IMR-90 (cell line): ENCODE results near the gene POLD3. TPM values are rescaled to one million over a fixed set of nuclear protein-coding genes. Genes with fewer than 3 reads are reported as not detected.

Source experiments
- ATAC-seq: fragments of 200-7000 bp; cut with Tn5 transposase; 2 replicates; pipeline ENCODE4 v1.9.1; 2020; ENCODE audit warnings: low read depth, mild to moderate bottlenecking, moderate library complexity
- BruUV-seq: library from RNA; stranded (reverse); fragments of 400-500 nt; replicated peaks from 2 replicates; lab custom pipeline; 2021; lab: Mats Ljungman, UMichigan
- CTCF ChIA-PET: fragments of 300-600 bp; formaldehyde crosslinking; extraction: SDS; loops from one replicate; lab custom pipeline; 2021; ENCODE audit warnings: antibody characterized with exemption; lab: Yijun Ruan, JAX
- POLR2A ChIA-PET: fragments of 300-600 bp; sonication (Branson Sonifier 250); formaldehyde crosslinking; loops from one replicate; lab custom pipeline; 2022; ENCODE audit warnings: antibody characterized with exemption; ENCODE audit not compliant: unreplicated experiment; lab: Charles Lee
- DNase-seq: peaks from one replicate; pipeline ENCODE4 v3.0.0; 2013
- H2AFZ ChIP-seq: replicated peaks from 2 replicates; pipeline ENCODE3; 2013; ENCODE audit warnings: low read length, mild to moderate bottlenecking; ENCODE audit not compliant: poor library complexity
- H2AK5ac ChIP-seq: 2 replicates; pipeline ENCODE4 v1.6.1; 2013; ENCODE audit warnings: low read depth, low read length, inconsistent platforms
- H2AK9ac ChIP-seq: replicated peaks from 2 replicates; pipeline ENCODE3; 2013; ENCODE audit warnings: mild to moderate bottlenecking, low read depth, low read length, moderate library complexity; ENCODE audit not compliant: poor library complexity
- H2BK120ac ChIP-seq: 2 replicates; pipeline ENCODE4 v1.6.1; 2013; ENCODE audit warnings: low read depth, low read length, inconsistent platforms
- H2BK15ac ChIP-seq: 3 replicates; pipeline ENCODE4 v1.6.1; 2013; ENCODE audit warnings: low read depth, low read length, inconsistent platforms
- H2BK20ac ChIP-seq: 2 replicates; pipeline ENCODE4 v1.6.1; 2013; ENCODE audit warnings: low read depth, mild to moderate bottlenecking, inconsistent platforms, low read length, moderate library complexity
- H2BK5ac ChIP-seq: 2 replicates; pipeline ENCODE4 v1.6.1; 2013; ENCODE audit warnings: mild to moderate bottlenecking, low read depth, low read length, inconsistent platforms; ENCODE audit not compliant: poor library complexity, severe bottlenecking
- H3K14ac ChIP-seq: replicated peaks from 2 replicates; pipeline ENCODE4 v1.6.1; 2013; ENCODE audit warnings: low read depth, low read length, inconsistent platforms
- H3K18ac ChIP-seq: 2 replicates; pipeline ENCODE4 v1.6.1; 2013; ENCODE audit warnings: low read depth, low read length, control low read depth
- H3K23ac ChIP-seq: 2 replicates; pipeline ENCODE4 v1.6.1; 2013; ENCODE audit warnings: low read depth, low read length, inconsistent platforms
- H3K27ac ChIP-seq: 2 replicates; pipeline ENCODE4 v1.5.1; 2013; ENCODE audit warnings: mild to moderate bottlenecking, control low read depth, low read length; ENCODE audit not compliant: insufficient read depth
- H3K27me3 ChIP-seq: 2 replicates; pipeline ENCODE4 v1.6.1; 2013; ENCODE audit warnings: low read length; ENCODE audit not compliant: control insufficient read depth, insufficient read depth
- H3K36me3 ChIP-seq: 2 replicates; pipeline ENCODE4 v1.6.1; 2013; ENCODE audit warnings: low read length, mixed read lengths; ENCODE audit not compliant: control insufficient read depth, insufficient read depth
- H3K4ac ChIP-seq: 2 replicates; pipeline ENCODE4 v1.6.1; 2013; ENCODE audit warnings: low read depth, low read length, inconsistent platforms
- H3K4me1 ChIP-seq: 2 replicates; pipeline ENCODE4 v1.6.1; 2013; ENCODE audit warnings: low read length, mixed read lengths; ENCODE audit not compliant: control insufficient read depth, insufficient read depth
- H3K4me2 ChIP-seq: 2 replicates; pipeline ENCODE4 v1.6.1; 2013; ENCODE audit warnings: low read depth, mild to moderate bottlenecking, control low read depth, low read length, moderate library complexity
- H3K4me3 ChIP-seq: 2 replicates; pipeline ENCODE4 v1.5.1; 2013; ENCODE audit warnings: low read depth, mild to moderate bottlenecking, control low read depth, low read length, moderate library complexity; ENCODE audit not compliant: insufficient read depth
- H3K56ac ChIP-seq: 2 replicates; pipeline ENCODE4 v1.6.1; 2013; ENCODE audit warnings: low read length, inconsistent platforms; ENCODE audit not compliant: insufficient read depth; ENCODE audit errors: extremely low read depth
- H3K79me1 ChIP-seq, 2 experiments: 2 replicates each; pipeline ENCODE4 v1.6.1; 2013; ENCODE audit warnings: low read length in 2 of 2, inconsistent platforms in 1 of 2, low read depth in 1 of 2
- H3K9ac ChIP-seq: 2 replicates; pipeline ENCODE4 v1.6.1; 2013; ENCODE audit warnings: low read depth, low read length, control low read depth
- H3K9me1 ChIP-seq: 2 replicates; pipeline ENCODE4 v1.6.1; 2013; ENCODE audit warnings: low read length, inconsistent platforms; ENCODE audit not compliant: insufficient read depth
- H3K9me3 ChIP-seq: 2 replicates; pipeline ENCODE4 v1.6.1; 2013; ENCODE audit warnings: low read length; ENCODE audit not compliant: control insufficient read depth, insufficient read depth
- H4K20me1 ChIP-seq: 2 replicates; pipeline ENCODE4 v1.6.1; 2013; ENCODE audit warnings: low read length, inconsistent platforms; ENCODE audit not compliant: insufficient read depth
- H4K5ac ChIP-seq: 2 replicates; pipeline ENCODE4 v1.6.1; 2013; ENCODE audit warnings: mild to moderate bottlenecking, low read depth, low read length, control low read depth
- H4K8ac ChIP-seq, 2 experiments: 2 replicates each; pipeline ENCODE4 v1.6.1; 2013; ENCODE audit warnings: low read depth in 2 of 2, low read length in 2 of 2, control low read depth in 1 of 2, inconsistent platforms in 1 of 2
- H4K91ac ChIP-seq: 2 replicates; pipeline ENCODE4 v1.6.1; 2013; ENCODE audit warnings: low read depth, low read length, inconsistent platforms; ENCODE audit not compliant: insufficient read depth
- BHLHE40 ChIP-seq: fragments of 150-350 bp; IDR thresholded peaks from 2 replicates; pipeline ENCODE4 v1.6.1; 2016; ENCODE audit warnings: mild to moderate bottlenecking, low read depth, low read length
- CEBPB ChIP-seq: IDR thresholded peaks from 2 replicates; pipeline ENCODE4 v1.6.1; 2012; ENCODE audit warnings: low read depth, low read length, improper control_type of control experiment
- CHD1 ChIP-seq: IDR thresholded peaks from 2 replicates; pipeline ENCODE4 v1.6.1; 2012; ENCODE audit warnings: low read depth, low read length, improper control_type of control experiment
- FOS ChIP-seq: fragments of 150-350 bp; IDR thresholded peaks from 2 replicates; pipeline ENCODE4 v1.6.1; 2016; ENCODE audit warnings: low read depth, low read length
- MAFK ChIP-seq: IDR thresholded peaks from 2 replicates; pipeline ENCODE4 v1.6.1; 2012; ENCODE audit warnings: low read depth, low read length, improper control_type of control experiment
- MAZ ChIP-seq: IDR thresholded peaks from 2 replicates; pipeline ENCODE4 v1.6.1; 2012; ENCODE audit warnings: low read depth, mild to moderate bottlenecking, low read length, improper control_type of control experiment, moderate library complexity, borderline replicate concordance
- NFE2L2 ChIP-seq: fragments of 150-350 bp; IDR thresholded peaks from 2 replicates; pipeline ENCODE4 v1.6.1; 2016; ENCODE audit warnings: low read depth, mild to moderate bottlenecking, low read length
- RAD21 ChIP-seq: IDR thresholded peaks from 2 replicates; pipeline ENCODE4 v1.6.1; 2012; ENCODE audit warnings: low read length, improper control_type of control experiment
- RCOR1 ChIP-seq: IDR thresholded peaks from 2 replicates; pipeline ENCODE4 v1.6.1; 2012; ENCODE audit warnings: mild to moderate bottlenecking, low read length, improper control_type of control experiment; ENCODE audit not compliant: insufficient replicate concordance
- SMC3 ChIP-seq: fragments of 150-350 bp; IDR thresholded peaks from 2 replicates; pipeline ENCODE4 v1.6.1; 2016; ENCODE audit warnings: low read depth, mild to moderate bottlenecking, antibody characterized with exemption, low read length, moderate library complexity
- WGBS, 2 experiments: methylation state at CpG; one replicate each; pipeline versions ENCODE4 v1.1.5 to v1.1.7; 2013; ENCODE audit warnings: missing lambda C conversion rate in 2 of 2; ENCODE audit not compliant: insufficient read length in 1 of 2; ENCODE audit errors: extremely low coverage in 2 of 2; 5-methylcytosine and 5-hydroxymethylcytosine counted together
- dilution Hi-C: fragments of 300-500 bp; cut with HindIII; formaldehyde crosslinking; loops from one replicate; pipeline ENCODE4 v1.14.3; 2018; ENCODE audit warnings: low sequenced_read_pairs; ENCODE audit not compliant: unreplicated experiment
- in situ Hi-C: fragments of 300-500 bp; cut with MboI; formaldehyde crosslinking; loops from 3 replicates; pipeline ENCODE4 v1.14.3; 2019; ENCODE audit warnings: low sequenced_read_pairs, inconsistent platforms, mixed read lengths
- intact Hi-C: fragments of 100-400 bp; cut with micrococcal nuclease; formaldehyde crosslinking; loops from 2 replicates; pipeline ENCODE4 v1.10.0; 2022
- polyA plus RNA-seq, 3 experiments: library from polyadenylated mRNA; depleted of rRNA; stranded (reverse); fragments of >200 nt; gene quantifications; 2 replicates each; pipeline ENCODE4 v1.2.3, GENCODE V29; 2012; ENCODE audit warnings: low replicate concordance in 1 of 3
- total RNA-seq: library from RNA; depleted of rRNA; stranded (reverse); fragments of >200 nt; gene quantifications from 2 replicates; pipeline ENCODE4 v1.2.3, GENCODE V29; 2012
- TF ChIP-seq, protein P1 (sequence below): fragments of 150-350 bp; IDR thresholded peaks from 2 replicates; pipeline ENCODE4 v1.6.1; 2016; ENCODE audit warnings: low read depth, mild to moderate bottlenecking, low read length, moderate library complexity, borderline replicate concordance

POLD3 gene
- total and polyA plus RNA-seq, 2 of the 4 experiments (the other 2 are of a cell fraction), result 9.1 to 9.2 TPM

DNA sequence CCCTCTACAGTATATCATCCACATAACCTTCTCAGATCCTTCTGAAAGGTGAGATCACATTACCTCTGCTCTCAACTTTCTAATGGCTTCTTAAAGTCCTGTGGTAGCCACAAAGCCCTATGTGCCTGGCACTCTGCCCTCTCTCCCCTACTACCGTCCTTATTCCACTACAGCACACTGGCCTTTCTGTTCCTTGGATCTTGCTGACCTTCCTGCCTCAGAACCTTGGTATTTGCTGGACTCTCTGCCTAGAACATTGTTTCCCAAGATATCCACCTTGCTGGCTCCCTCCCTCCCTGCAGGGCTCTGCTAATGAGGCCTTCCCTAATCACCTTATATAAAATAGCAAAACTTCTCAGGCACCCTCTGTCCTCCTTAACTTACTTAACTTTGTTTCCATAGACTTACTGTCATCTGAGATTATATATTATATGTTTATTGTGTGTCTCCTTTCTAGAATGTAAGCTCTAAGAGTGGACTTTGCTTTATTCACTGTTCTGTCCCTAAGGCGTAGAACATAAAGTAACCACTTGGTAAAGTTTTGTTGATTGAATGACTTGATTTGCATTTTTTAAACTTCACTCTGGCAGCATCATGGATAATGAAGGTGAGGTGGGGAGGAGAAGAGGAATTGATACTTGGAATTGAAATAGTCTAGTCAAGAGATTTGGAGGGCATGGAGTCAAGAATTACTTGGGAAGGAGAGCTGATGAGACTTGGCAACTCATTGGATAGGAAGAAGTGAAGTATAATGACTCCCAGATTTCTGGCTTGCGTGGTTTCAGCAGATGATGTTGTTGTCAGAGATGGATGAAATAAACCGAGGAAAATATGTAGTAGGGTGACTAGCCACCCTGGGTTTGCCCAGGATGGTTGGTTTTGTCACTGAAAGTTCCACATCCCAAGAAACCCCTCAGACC is 10.5 kb downstream of the POLD3 start (continued):
- TF ChIP-seq NFE2L2, result no peak
- TF ChIP-seq RCOR1, result no peak

DNA sequence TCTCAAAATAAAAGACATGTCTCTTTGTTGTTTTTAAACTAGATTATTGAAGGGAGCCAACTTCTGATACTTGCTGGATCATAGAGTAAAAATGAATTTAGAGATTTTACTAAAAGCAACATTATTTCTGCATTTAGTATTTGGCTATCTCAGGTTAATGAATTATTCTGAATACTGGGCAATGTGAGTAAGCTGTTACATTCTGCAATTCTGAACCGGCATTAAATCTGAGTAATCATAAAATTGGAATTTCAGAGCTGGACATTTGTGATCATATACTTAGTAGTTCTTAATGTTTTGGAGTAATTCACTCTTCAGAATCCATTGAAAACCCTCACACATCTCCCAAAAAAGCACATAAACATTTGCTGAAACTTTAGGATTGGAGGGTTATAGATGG is 11.5 kb downstream of the POLD3 start:
- H3K9me3 ChIP-seq, result no peaks in the 10 kb centered on the region
- no peak overlapping the region for H4K8ac ChIP-seq
- no peak for ATAC-seq

More for the DNA sequence above, 11.5 kb downstream of the POLD3 start:
- POLR2A ChIA-PET, result no interaction called here
- H3K4me1 ChIP-seq, result no peaks in the 10 kb centered on the region
- H3K4me3 ChIP-seq, result no peak overlapping the region
- H3K79me1 ChIP-seq, result peaks cover 11 to 19% of the 10 kb centered on the region in 2 experiments
- H2BK20ac ChIP-seq, result no peak overlapping the region
- H2BK5ac ChIP-seq, result no peak overlapping the region
- no peak overlapping the region for H4K91ac ChIP-seq
- H2BK120ac ChIP-seq, result no peak overlapping the region
- H3K27me3 ChIP-seq, result no peaks in the 10 kb centered on the region
- dilution Hi-C loops, result loop anchor here (25.0 kb wide), 1 partner anchor 133 kb away; the partner anchor contains the start of genes CHRDL2 and RNF169
- H3K36me3 ChIP-seq, result peaks cover 6% of the 10 kb centered on the region
- H3K4me2 ChIP-seq, result no peak overlapping the region
- intact Hi-C loops, result no loop called here
- no peak overlapping the region for H2AFZ ChIP-seq
- no peak overlapping the region for H3K14ac ChIP-seq
- no peak overlapping the region for H2AK9ac ChIP-seq
- no peaks in the 10 kb centered on the region for H4K20me1 ChIP-seq
- H3K9ac ChIP-seq, result no peak overlapping the region
- no TSS peak for BruUV-seq
- no peak overlapping the region for H3K56ac ChIP-seq
- H3K27ac ChIP-seq, result no peak overlapping the region
- H4K5ac ChIP-seq, result no peak overlapping the region
- H2BK15ac ChIP-seq, result no peak overlapping the region
- H3K4ac ChIP-seq, result no peak overlapping the region
- no peak overlapping the region for H3K18ac ChIP-seq
- no CpG with 5 or more reads among the region's 1 CpG for WGBS, 2 experiments
- no peak for DNase-seq
- no peak overlapping the region for H2AK5ac ChIP-seq
- no peak overlapping the region for H3K23ac ChIP-seq
- in situ Hi-C loops, result loop anchor here (25.0 kb wide), 1 partner anchor 258 kb away; no protein-coding TSS in a partner anchor
- TF ChIP-seq RAD21 (no peak), MAFK (no peak), CEBPB (no peak), RCOR1 (no peak), BHLHE40 (no peak), CHD1 (no peak), FOS (no peak), SMC3 (no peak), MAZ (no peak)
- TF ChIP-seq, protein P1, sequence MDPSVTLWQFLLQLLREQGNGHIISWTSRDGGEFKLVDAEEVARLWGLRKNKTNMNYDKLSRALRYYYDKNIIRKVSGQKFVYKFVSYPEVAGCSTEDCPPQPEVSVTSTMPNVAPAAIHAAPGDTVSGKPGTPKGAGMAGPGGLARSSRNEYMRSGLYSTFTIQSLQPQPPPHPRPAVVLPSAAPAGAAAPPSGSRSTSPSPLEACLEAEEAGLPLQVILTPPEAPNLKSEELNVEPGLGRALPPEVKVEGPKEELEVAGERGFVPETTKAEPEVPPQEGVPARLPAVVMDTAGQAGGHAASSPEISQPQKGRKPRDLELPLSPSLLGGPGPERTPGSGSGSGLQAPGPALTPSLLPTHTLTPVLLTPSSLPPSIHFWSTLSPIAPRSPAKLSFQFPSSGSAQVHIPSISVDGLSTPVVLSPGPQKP, result no peak
- peaks cover 2% of the 10 kb centered on the region for H3K9me1 ChIP-seq
- CTCF ChIA-PET, result interaction anchor here (1.1 kb wide), 1 partner anchor 12 kb away, joined by 3 read pairs; the partner anchor contains the start of gene POLD3
